Left ventricle myocardium inferior (tissue), 1 donor: Measurements from ENCODE around the gene TBC1D21. TPM values are rescaled to one million over a fixed set of nuclear protein-coding genes. Genes with fewer than 3 reads are reported as not detected.

Experiments used
- DNase-seq: peaks from one replicate; pipeline ENCODE4 v3.0.0-alpha.2; 2020
- H3K27ac ChIP-seq: fragments of 200-600 bp; replicated peaks from 2 replicates; pipeline ENCODE4 v1.8.0; 2021
- H3K27me3 ChIP-seq: fragments of 200-600 bp; 2 replicates; pipeline ENCODE4 v1.8.0; 2021; ENCODE audit warnings: low read depth
- H3K36me3 ChIP-seq: fragments of 200-600 bp; 2 replicates; pipeline ENCODE4 v1.8.0; 2021
- H3K4me1 ChIP-seq: fragments of 200-600 bp; 2 replicates; pipeline ENCODE4 v1.8.0; 2021
- H3K4me3 ChIP-seq: fragments of 200-600 bp; 2 replicates; pipeline ENCODE4 v1.8.0; 2021; ENCODE audit warnings: mild to moderate bottlenecking, moderate library complexity
- H3K9me3 ChIP-seq: fragments of 200-600 bp; replicated peaks from 2 replicates; pipeline ENCODE4 v1.8.0; 2021
- CTCF ChIP-seq: fragments of 200-600 bp; IDR thresholded peaks from 2 replicates; pipeline ENCODE4 v1.8.0; 2021; ENCODE audit warnings: antibody characterized with exemption, mild to moderate bottlenecking, borderline replicate concordance
- intact Hi-C: fragments of 100-400 bp; cut with micrococcal nuclease; formaldehyde crosslinking; loops from one replicate; pipeline ENCODE4 v1.11.0; 2022
- total RNA-seq: library from RNA; stranded (reverse); fragmentation: NEBNext Ultra II Directional; extraction: Animal tissue kit (Norgen Biotek cat#: 25700); gene quantifications from one replicate; pipeline ENCODE4 v1.2.1, GENCODE V29; 2021
- donor health status: DM: no; HTN: yes; CAD: no; lungs with severe emphysema.

Gene TBC1D21
- total RNA-seq, 1 donor from 2014 or later: not detected

GRCh38 chr15:73922186-73923151, 49.1 kb downstream of the TBC1D21 start:
- peak overlapping the region; percentile 32 for H3K4me3 ChIP-seq
- intact Hi-C loops: no loop called here
- H3K36me3 ChIP-seq: no peaks in the 10 kb centered on the region
- TF ChIP-seq CTCF: no peak
- H3K27ac ChIP-seq: peak overlapping the region; percentile 87
- H3K4me1 ChIP-seq: peaks cover 78% of the 10 kb centered on the region
- peak; percentile 30 for DNase-seq
- no peaks in the 10 kb centered on the region for H3K9me3 ChIP-seq
- H3K27me3 ChIP-seq: peaks cover 8% of the 10 kb centered on the region

GRCh38 chr15:73923156-73923487, 49.8 kb downstream of the TBC1D21 start:
- intact Hi-C loops: no loop called here
- peak overlapping the region; percentile 32 for H3K4me3 ChIP-seq
- peak overlapping the region; percentile 87 for H3K27ac ChIP-seq
- H3K36me3 ChIP-seq: no peaks in the 10 kb centered on the region
- H3K9me3 ChIP-seq: no peaks in the 10 kb centered on the region
- H3K4me1 ChIP-seq: peaks cover 85% of the 10 kb centered on the region
- TF ChIP-seq CTCF: no peak
- no peak for DNase-seq
- peaks cover 15% of the 10 kb centered on the region for H3K27me3 ChIP-seq

- no peak for TF ChIP-seq CTCF
- no peaks in the 10 kb centered on the region for H3K9me3 ChIP-seq
- H3K36me3 ChIP-seq: no peaks in the 10 kb centered on the region
- intact Hi-C loops: no loop called here
- H3K27me3 ChIP-seq: peaks cover 18% of the 10 kb centered on the region
- peak; percentile 14 for DNase-seq
- H3K4me1 ChIP-seq: peaks cover 90% of the 10 kb centered on the region
- H3K27ac ChIP-seq: peak overlapping the region; percentile 87
- H3K4me3 ChIP-seq: no peak overlapping the region
Measured at GRCh38 chr15:73923488-73924164, 50.3 kb downstream of the TBC1D21 start.

- TF ChIP-seq CTCF: no peak
- Histone ChIP-seq H3K36me3 (no peaks in the 10 kb centered on the region), H3K4me3 (no peak overlapping the region), H3K9me3 (no peaks in the 10 kb centered on the region), H3K27me3 (peaks cover 24% of the 10 kb centered on the region), H3K27ac (peak overlapping the region; percentile 87), H3K4me1 (peaks cover 97% of the 10 kb centered on the region)
- peak; percentile 31 for DNase-seq
- intact Hi-C loops: no loop called here
Measured at GRCh38 chr15:73924171-73924921, 51.0 kb downstream of the TBC1D21 start.

GRCh38 chr15:73925848-73926218, 52.5 kb downstream of the TBC1D21 start:
- no peak for DNase-seq
- intact Hi-C loops: no loop called here
- H3K4me1 ChIP-seq: peaks cover 99% of the 10 kb centered on the region

More at GRCh38 chr15:73925848-73926218, 52.5 kb downstream of the TBC1D21 start:
- Histone ChIP-seq H3K27me3 (peaks cover 36% of the 10 kb centered on the region), H3K4me3 (peak overlapping the region; percentile 77), H3K36me3 (no peaks in the 10 kb centered on the region), H3K9me3 (no peaks in the 10 kb centered on the region), H3K27ac (peak overlapping the region; percentile 87)
- TF ChIP-seq CTCF: no peak
